OCI-LY3 (cell line): ENCODE results near the gene HES4.

Experiments
- H2AFZ ChIP-seq: fragments of 200-600, 300-600 bp; shearing (Covaris generic); 2 replicates; pipeline ENCODE4 v1.6.0; 2014; ENCODE audit warnings: antibody characterized with exemption, low read depth, low read length
- H3K27ac ChIP-seq: fragments of 200-600, 300-600 bp; sonication (generic); 2 replicates; pipeline ENCODE4 v1.5.1; 2014; ENCODE audit warnings: mild to moderate bottlenecking, low read length, moderate library complexity, mixed read lengths
- H3K27me3 ChIP-seq: fragments of 200-600, 300-600 bp; sonication (generic); 2 replicates; pipeline ENCODE4 v1.6.1; 2014; ENCODE audit warnings: low read depth, low read length, mixed read lengths
- H3K36me3 ChIP-seq: fragments of 200-600, 300-600 bp; sonication (generic); replicated peaks from 2 replicates; pipeline ENCODE3; 2014; ENCODE audit warnings: low read depth, low read length, mixed read lengths
- H3K4me1 ChIP-seq: fragments of 300-600, 200-600 bp; sonication (generic); 2 replicates; pipeline ENCODE4 v1.6.1; 2014; ENCODE audit warnings: low read length, mixed read lengths
- H3K4me2 ChIP-seq: fragments of 200-600, 300-600 bp; sonication (generic); 2 replicates; pipeline ENCODE4 v1.6.1; 2014; ENCODE audit warnings: low read length, mixed read lengths
- H3K4me3 ChIP-seq: fragments of 300-600, 200-600 bp; sonication (generic); 2 replicates; pipeline ENCODE4 v1.5.1; 2014; ENCODE audit warnings: antibody characterized with exemption, mild to moderate bottlenecking, low read length, moderate library complexity
- H3K79me2 ChIP-seq: fragments of 300-600, 200-600 bp; shearing (Covaris generic); 2 replicates; pipeline ENCODE4 v1.6.1; 2014; ENCODE audit warnings: mild to moderate bottlenecking, low read length, mixed read lengths
- H3K9ac ChIP-seq: fragments of 300-600, 200-600 bp; shearing (Covaris generic); 2 replicates; pipeline ENCODE4 v1.6.0; 2014; ENCODE audit warnings: mild to moderate bottlenecking, low read length, moderate library complexity
- H3K9me3 ChIP-seq: fragments of 200-600, 300-600 bp; shearing (Covaris generic); 2 replicates; pipeline ENCODE4 v1.6.1; 2014; ENCODE audit warnings: low read length, mixed read lengths; ENCODE audit not compliant: insufficient read depth
- H4K20me1 ChIP-seq: fragments of 200-600, 300-600 bp; sonication (generic); 2 replicates; pipeline ENCODE4 v1.6.1; 2016; ENCODE audit warnings: low read length, mixed read lengths; ENCODE audit not compliant: insufficient read depth
- CTCF ChIP-seq: fragments of 200-600, 300-600 bp; sonication (generic); IDR thresholded peaks from 2 replicates; pipeline ENCODE4 v1.5.1; 2014; ENCODE audit warnings: antibody characterized with exemption, low read length, low read depth
- EZH2phosphoT487 ChIP-seq: fragments of 200-600 bp; shearing (Covaris generic); IDR thresholded peaks from 2 replicates; pipeline ENCODE4 v1.6.1; 2018; ENCODE audit warnings: antibody characterized with exemption, mixed run types, low read depth

Gene HES4

GRCh38 chr1:967466-968343, 32.2 kb downstream of the HES4 start:
- H3K79me2 ChIP-seq = no peaks in the 10 kb centered on the region
- H3K36me3 ChIP-seq = no peaks in the 10 kb centered on the region
- TF ChIP-seq CTCF (no peak), EZH2phosphoT487 (no peak)
- peak overlapping the region; percentile 68; the same call in 1 of the 2 replicates for H3K9ac ChIP-seq
- H3K4me1 ChIP-seq = peaks cover 5% of the 10 kb centered on the region; the same call in 1 of the 2 replicates
- peak overlapping the region; percentile 83 for H3K4me3 ChIP-seq
- H2AFZ ChIP-seq = no peak overlapping the region
- no peaks in the 10 kb centered on the region for H3K27me3 ChIP-seq
- no peaks in the 10 kb centered on the region for H4K20me1 ChIP-seq
- no peak overlapping the region for H3K27ac ChIP-seq
- H3K9me3 ChIP-seq = no peaks in the 10 kb centered on the region
- peak overlapping the region; percentile 80 for H3K4me2 ChIP-seq

DNA sequence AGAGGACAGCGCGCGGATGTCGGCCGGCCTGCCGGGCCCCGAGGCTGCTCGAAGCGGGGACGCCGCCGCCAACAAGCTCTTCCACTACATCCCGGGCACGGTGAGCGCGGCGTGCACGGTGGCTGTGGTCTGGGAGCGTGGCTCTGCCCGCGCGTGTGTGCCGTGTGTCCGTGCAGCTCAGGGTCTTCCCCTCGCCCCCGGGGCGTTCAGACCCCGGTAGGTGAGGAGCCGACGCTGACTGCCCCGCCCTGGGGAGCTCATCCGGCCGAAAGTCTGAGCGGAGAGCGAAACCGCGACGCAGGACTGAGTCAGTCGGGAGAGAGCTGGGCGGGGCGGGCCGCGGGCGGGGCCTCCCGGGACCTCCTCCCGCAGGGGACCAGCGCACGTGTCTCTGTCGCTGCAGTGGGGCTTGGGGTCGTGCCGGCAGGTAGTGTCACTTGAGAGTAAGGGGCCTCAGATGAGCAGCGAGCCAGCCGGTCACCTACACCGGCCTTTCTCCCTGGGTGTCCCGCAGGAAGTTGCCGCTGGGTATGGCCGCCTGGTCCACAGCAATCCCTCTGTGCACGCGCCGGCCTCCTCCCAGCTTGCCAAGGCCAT, 33.1 kb downstream of the HES4 start:
- TF ChIP-seq EZH2phosphoT487 (no peak), CTCF (no peak)
- Histone ChIP-seq H3K79me2 (no peaks in the 10 kb centered on the region), H3K9me3 (no peaks in the 10 kb centered on the region), H3K27me3 (no peaks in the 10 kb centered on the region), H3K27ac (peak overlapping the region; percentile 27; the same call in 1 of the 2 replicates), H3K4me1 (peaks cover 5% of the 10 kb centered on the region; the same call in 1 of the 2 replicates), H2AFZ (no peak overlapping the region; the same call in 1 of the 2 replicates), H3K9ac (peak overlapping the region; percentile 68), H3K36me3 (no peaks in the 10 kb centered on the region), H3K4me2 (peak overlapping the region; percentile 80), H3K4me3 (peak overlapping the region; percentile 83), H4K20me1 (no peaks in the 10 kb centered on the region)

DNA sequence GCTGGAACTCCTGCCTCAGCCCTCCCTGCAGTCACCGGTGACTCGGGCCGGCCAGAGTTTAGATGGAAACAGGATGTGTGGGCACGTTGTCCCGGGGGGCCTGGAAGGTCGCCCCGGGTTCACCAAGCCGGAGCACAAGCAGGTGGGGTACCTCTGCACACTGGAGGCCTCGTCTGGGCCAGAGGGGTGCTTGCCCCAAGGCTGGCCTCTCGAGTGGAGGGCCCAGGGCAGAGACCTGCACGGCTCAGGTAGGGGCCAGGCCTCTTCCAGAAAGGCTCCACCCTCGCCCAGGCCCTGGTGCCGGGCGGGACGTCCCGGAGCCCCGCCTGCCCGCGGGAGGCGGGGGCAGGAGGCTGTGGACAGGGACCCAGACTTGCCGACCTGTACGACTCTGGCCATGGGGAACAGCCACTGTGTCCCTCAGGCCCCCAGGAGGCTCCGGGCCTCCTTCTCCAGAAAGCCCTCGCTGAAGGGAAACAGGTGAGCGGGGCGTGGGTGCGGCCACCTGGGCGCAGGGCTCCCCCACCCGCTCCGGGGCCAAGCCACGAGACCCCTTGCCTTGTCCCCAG, 33.7 kb downstream of the HES4 start, which contains the start of gene PLEKHN1:
PLEKHN1 (plus strand) TSS at position 348 of the 569 bp plus-strand sequence; CDS start at position 398, 50 bp downstream.
- Histone ChIP-seq H3K4me2 (peak within 1 kb of the TSS; percentile 80), H3K9ac (peak within 1 kb of the TSS; percentile 68), H4K20me1 (no peaks in the 10 kb centered on the region), H3K79me2 (no peaks in the 10 kb centered on the region), H3K4me1 (peaks cover 6% of the 10 kb centered on the region; the same call in 1 of the 2 replicates), H2AFZ (no peak within 1 kb of the TSS; the same call in 1 of the 2 replicates), H3K9me3 (no peaks in the 10 kb centered on the region), H3K27me3 (no peaks in the 10 kb centered on the region), H3K4me3 (peak within 1 kb of the TSS; percentile 83), H3K36me3 (no peaks in the 10 kb centered on the region), H3K27ac (peak within 1 kb of the TSS; percentile 27; the same call in 1 of the 2 replicates)
- no peak for TF ChIP-seq EZH2phosphoT487
- TF ChIP-seq CTCF = no peak
